Prostate gland (tissue), 2 donors: ENCODE measurements around the gene ARID3B. TPM values are rescaled to one million over a fixed set of nuclear protein-coding genes. Genes with fewer than 3 reads are reported as not detected.

Experiments used
- DNase-seq: peaks from one replicate; pipeline ENCODE4 v3.0.0-alpha.2; 2019; ENCODE audit warnings: low spot score
- H3K27ac ChIP-seq, 2 donors: fragments of 200-600 bp; sonication (generic); 2 replicates each; pipeline ENCODE4 v1.5.1; 2017 to 2019
- H3K27me3 ChIP-seq: fragments of 200-600 bp; sonication (generic); replicated peaks from 2 replicates; pipeline ENCODE4 v1.5.1; 2019; ENCODE audit not compliant: insufficient read depth
- H3K36me3 ChIP-seq, 2 donors: fragments of 200-600 bp; sonication (generic); 1 replicate in 1 of 2; 2 replicates in 1 of 2; pipeline versions ENCODE4 v1.5.1 to v1.8.1; 2017 to 2019
- H3K4me1 ChIP-seq: fragments of 200-600 bp; sonication (generic); replicated peaks from 2 replicates; pipeline ENCODE4 v1.5.1; 2019
- H3K4me3 ChIP-seq, 2 donors: fragments of 200-600 bp; sonication (generic); 2 replicates each; pipeline ENCODE4 v1.5.1; 2017 to 2019
- H3K9me3 ChIP-seq: fragments of 200-600 bp; sonication (generic); 2 replicates; pipeline ENCODE4 v1.5.1; 2017
- CTCF ChIP-seq, 4 experiments: fragments of 200-600 bp in 2 of 4; fragments of 450-650 bp in 2 of 4; sonication (generic) in 2 of 4; IDR thresholded peaks; 1 replicate in 3 of 4; 2 replicates in 1 of 4; pipeline ENCODE4 v1.5.1; 2016 to 2019; ENCODE audit warnings: antibody characterized with exemption in 4 of 4, mild to moderate bottlenecking in 2 of 4, moderate library complexity in 2 of 4
- POLR2A ChIP-seq: fragments of 450-650 bp; IDR thresholded peaks from one replicate; pipeline ENCODE4 v1.6.1; 2016; ENCODE audit warnings: antibody characterized with exemption, mild to moderate bottlenecking
- POLR2AphosphoS5 ChIP-seq: sonication (generic); formaldehyde crosslinking; IDR thresholded peaks from one replicate; pipeline ENCODE4 v1.6.1; 2017; ENCODE audit warnings: antibody characterized with exemption
- WGBS: methylation state at CpG from one replicate; pipeline ENCODE4 v1.1.5; 2018; 5-methylcytosine and 5-hydroxymethylcytosine counted together
- intact Hi-C: fragments of 100-400 bp; cut with DNase I; formaldehyde crosslinking; loops from one replicate; pipeline ENCODE4 v1.14.2; 2022
- total RNA-seq, 2 donors: library from RNA; depleted of rRNA; stranded (reverse); fragments of >200 nt; gene quantifications; one replicate each; pipeline ENCODE4 v1.1.0, GENCODE V29; 2016

Gene ARID3B
- total RNA-seq, 2 donors from 2014 or later, result 5.1 to 36.7 TPM

GRCh38 chr15:74552773-74553441 is 11.9 kb downstream of the ARID3B start:
- intact Hi-C loops, result no loop called here
- Histone ChIP-seq H3K27me3 (no peaks in the 10 kb centered on the region), H3K4me3 (no peak overlapping the region), H3K4me1 (no peaks in the 10 kb centered on the region), H3K9me3 (no peaks in the 10 kb centered on the region), H3K27ac (no peak overlapping the region), H3K36me3 (no peaks in the 10 kb centered on the region)
- 90% methylated on average over 5 of the region's 5 CpGs for WGBS
- DNase-seq, result no peak
- TF ChIP-seq POLR2A (no peak), POLR2AphosphoS5 (no peak), CTCF (IDR thresholded peaks at IDR 0.05) (no peak)

- Histone ChIP-seq H3K4me1 (no peaks in the 10 kb centered on the region), H3K27ac (no peak overlapping the region), H3K36me3 (no peaks in the 10 kb centered on the region), H3K9me3 (no peaks in the 10 kb centered on the region), H3K27me3 (no peaks in the 10 kb centered on the region), H3K4me3 (no peak overlapping the region)
- no peak for DNase-seq
- intact Hi-C loops, result no loop called here
- WGBS, result 80% methylated on average over 4 of the region's 4 CpGs
- TF ChIP-seq POLR2AphosphoS5 (no peak), POLR2A (no peak), CTCF (IDR thresholded peaks at IDR 0.05) (no peak)
These were observed 14.2 kb downstream of the ARID3B start for GRCh38 chr15:74555192-74555591.

GRCh38 chr15:74558706-74559105 is 17.7 kb downstream of the ARID3B start:
- intact Hi-C loops, result no loop called here
- Histone ChIP-seq H3K4me3 (no peak overlapping the region), H3K27ac (no peak overlapping the region), H3K36me3 (no peaks in the 10 kb centered on the region), H3K27me3 (no peaks in the 10 kb centered on the region), H3K9me3 (no peaks in the 10 kb centered on the region), H3K4me1 (no peaks in the 10 kb centered on the region)
- 92% methylated on average over 5 of the region's 5 CpGs for WGBS
- TF ChIP-seq POLR2A (no peak), POLR2AphosphoS5 (no peak), CTCF (IDR thresholded peaks at IDR 0.05) (no peak)
- no peak for DNase-seq

- 90% methylated on average over 3 of the region's 3 CpGs for WGBS
- intact Hi-C loops, result no loop called here
- TF ChIP-seq CTCF (IDR thresholded peaks at IDR 0.05), result no peak
- TF ChIP-seq POLR2AphosphoS5, result no peak
- no peak for TF ChIP-seq POLR2A
These were observed 22.4 kb downstream of the ARID3B start for GRCh38 chr15:74563442-74563841.

GRCh38 chr15:74564182-74564581 is 23.2 kb downstream of the ARID3B start:
- Histone ChIP-seq H3K9me3 (no peaks in the 10 kb centered on the region), H3K27ac (no peak overlapping the region), H3K27me3 (no peaks in the 10 kb centered on the region), H3K4me3 (no peak overlapping the region), H3K36me3 (no peaks in the 10 kb centered on the region), H3K4me1 (no peaks in the 10 kb centered on the region)
- DNase-seq, result no peak
- TF ChIP-seq CTCF (IDR thresholded peaks at IDR 0.05) (no peak), POLR2A (no peak), POLR2AphosphoS5 (no peak)
- intact Hi-C loops, result no loop called here
- 100% methylated on average over 1 of the region's 1 CpG for WGBS

More at GRCh38 chr15:74563442-74563841, 22.4 kb downstream of the ARID3B start:
- Histone ChIP-seq H3K36me3 (no peaks in the 10 kb centered on the region), H3K9me3 (no peaks in the 10 kb centered on the region), H3K27me3 (no peaks in the 10 kb centered on the region), H3K27ac (no peak overlapping the region), H3K4me1 (no peaks in the 10 kb centered on the region), H3K4me3 (no peak overlapping the region)
- DNase-seq, result no peak
